Activated T-helper 1 cell treated with anti-CD3 and anti-CD28 coated beads, Interleukin-2, amount 50 U/mL, for 16 hours (primary cell): ENCODE results near the gene SSNA1.

Experiments used
- DNase-seq, 2 donors: peaks; one replicate each; pipeline ENCODE4 v3.0.0-alpha.2; 2020; ENCODE audit warnings: low read depth in 1 of 2, low spot score in 1 of 2

The SSNA1 gene

GRCh38 chr9:137167747-137168572 is 20.5 kb upstream of the SSNA1 start:
- no peak for DNase-seq

GRCh38 chr9:137168573-137168903 is 19.9 kb upstream of the SSNA1 start:
- no peak for DNase-seq

- DNase-seq: no peak
These were observed 19.3 kb upstream of the SSNA1 start for GRCh38 chr9:137168904-137169856.

GRCh38 chr9:137169896-137170358 is 18.5 kb upstream of the SSNA1 start, which contains the start of gene LRRC26:
LRRC26 (minus strand) TSS chr9:137170051; CDS start chr9:137169943, 108 bp downstream.
- no peak for DNase-seq

- DNase-seq: no peak
These were observed 17.9 kb upstream of the SSNA1 start for GRCh38 chr9:137170486-137171148.

- DNase-seq: no peak
These were observed 17.2 kb upstream of the SSNA1 start for GRCh38 chr9:137171149-137171900.

- no peak for DNase-seq
These were observed 15.3 kb upstream of the SSNA1 start for GRCh38 chr9:137172901-137173795.

GRCh38 chr9:137173796-137174664 is 14.4 kb upstream of the SSNA1 start:
- DNase-seq: no peak

- no peak for DNase-seq
These were observed 13.7 kb upstream of the SSNA1 start for GRCh38 chr9:137174722-137175293.

- no peak for DNase-seq
These were observed 13.0 kb upstream of the SSNA1 start for GRCh38 chr9:137175345-137175961.

- DNase-seq: no peak
These were observed 11.9 kb upstream of the SSNA1 start for GRCh38 chr9:137176302-137177182.

GRCh38 chr9:137178201-137178938 is 10.1 kb upstream of the SSNA1 start:
- DNase-seq: no peak

- DNase-seq: no peak
These were observed 9.4 kb upstream of the SSNA1 start for GRCh38 chr9:137178939-137179630.

GRCh38 chr9:137179761-137180160 is 8.7 kb upstream of the SSNA1 start:
- DNase-seq: no peak

GRCh38 chr9:137180491-137180890 is 8.0 kb upstream of the SSNA1 start:
- no peak for DNase-seq

- no peak for DNase-seq
These were observed 6.8 kb upstream of the SSNA1 start for GRCh38 chr9:137181680-137182079.
